PFSK-1 (cell line): ENCODE measurements around the gene THSD7B.

Source experiments
- POLR2AphosphoS5 ChIP-seq: IDR thresholded peaks from 2 replicates; pipeline ENCODE4 v1.6.1; 2012; ENCODE audit warnings: low read depth, mild to moderate bottlenecking, control low read depth, low read length, moderate library complexity
- REST ChIP-seq, 2 experiments: IDR thresholded peaks; 2 replicates each; pipeline versions ENCODE4 v1.6.1 to v1.8.0; 2011 to 2012; ENCODE audit warnings: low read depth in 2 of 2, low read length in 2 of 2, control low read depth in 1 of 2, inconsistent platforms in 1 of 2, mild to moderate bottlenecking in 1 of 2, moderate library complexity in 1 of 2; ENCODE audit not compliant: insufficient read depth in 1 of 2
- TAF1 ChIP-seq: IDR thresholded peaks from 2 replicates; pipeline ENCODE4 v1.6.1; 2012; ENCODE audit warnings: low read length, control low read depth, borderline replicate concordance; ENCODE audit not compliant: insufficient read depth

GRCh38 chr2:137689549-137689948 is 924.2 kb downstream of the THSD7B start:
- TF ChIP-seq REST (IDR thresholded peaks at IDR 0.05; ENCODE audit: insufficient read depth in 1 of 2, low read depth in 2 of 2, low read length in 2 of 2) (no peak), POLR2AphosphoS5 (no peak), TAF1 (no peak)
